Naive thymus-derived CD4-positive, alpha-beta T cell (primary cell): Measurements from ENCODE around the gene IL26. TPM values are rescaled to one million over a fixed set of nuclear protein-coding genes. Genes with fewer than 3 reads are reported as not detected.
A peak's percentile ranks its signal among the peaks of the same experiment; 100 is the strongest.

Experiments used
- ATAC-seq: fragments of 150-1000 bp; cut with Tn5 transposase; 2 replicates; pipeline ENCODE4 v1.10.0; 2021; ENCODE audit warnings: mild to moderate bottlenecking, moderate library complexity
- CTCF ChIA-PET: fragments of 350-600 bp; sonication (Branson Sonifier 250); formaldehyde crosslinking; loops from one replicate; lab custom pipeline; 2021; ENCODE audit warnings: antibody characterized with exemption; lab: Charles Lee
- POLR2A ChIA-PET: fragments of 350-600 bp; sonication (Branson Sonifier 250); formaldehyde crosslinking; loops from one replicate; lab custom pipeline; 2021; ENCODE audit warnings: antibody characterized with exemption, inconsistent platforms; lab: Charles Lee
- DNase-seq, 9 donors: peaks; one replicate each; pipeline versions ENCODE4 v3.0.0 to v3.0.0-alpha.2; 2020 to 2022; ENCODE audit warnings: mixed read lengths in 1 of 9
- H3K27ac ChIP-seq: one replicate; pipeline ENCODE4 v1.7.0; 2013; ENCODE audit warnings: mild to moderate bottlenecking, low read depth, low read length, moderate library complexity
- H3K27me3 ChIP-seq, 2 donors: one replicate each; pipeline ENCODE4 v1.7.0; 2013; ENCODE audit warnings: low read length in 2 of 2, mild to moderate bottlenecking in 2 of 2, moderate library complexity in 2 of 2; ENCODE audit not compliant: control insufficient read depth in 2 of 2, insufficient read depth in 2 of 2
- H3K36me3 ChIP-seq, 3 experiments: 1 replicate in 2 of 3; 2 replicates in 1 of 3; pipeline ENCODE4 v1.7.0; 2013; ENCODE audit warnings: low read length in 3 of 3, mild to moderate bottlenecking in 3 of 3, moderate library complexity in 1 of 3; ENCODE audit not compliant: insufficient read depth in 3 of 3, control insufficient read depth in 2 of 3
- H3K4me1 ChIP-seq, 2 donors: one replicate each; pipeline ENCODE4 v1.7.0; 2013; ENCODE audit warnings: low read length in 2 of 2, mild to moderate bottlenecking in 2 of 2, moderate library complexity in 1 of 2; ENCODE audit not compliant: control insufficient read depth in 2 of 2, insufficient read depth in 2 of 2
- H3K4me3 ChIP-seq: 2 replicates; pipeline ENCODE4 v1.7.0; 2013; ENCODE audit warnings: mild to moderate bottlenecking, low read length
- H3K9me3 ChIP-seq, 3 experiments: 1 replicate in 2 of 3; 2 replicates in 1 of 3; pipeline ENCODE4 v1.7.0; 2013; ENCODE audit warnings: low read length in 3 of 3; ENCODE audit not compliant: control insufficient read depth in 2 of 3
- H3K27ac Mint-ChIP-seq, 9 donors: one replicate each; pipeline ENCODE4 v1.8.0; 2020 to 2022; ENCODE audit warnings: mixed read lengths in 9 of 9, mild to moderate bottlenecking in 8 of 9, moderate library complexity in 5 of 9, inconsistent platforms in 2 of 9
- H3K27me3 Mint-ChIP-seq, 5 donors: one replicate each; pipeline ENCODE4 v1.8.0; 2021 to 2022; ENCODE audit warnings: mixed read lengths in 5 of 5, mild to moderate bottlenecking in 1 of 5
- H3K36me3 Mint-ChIP-seq, 5 donors: one replicate each; pipeline ENCODE4 v1.8.0; 2020 to 2022; ENCODE audit warnings: mixed read lengths in 5 of 5, mild to moderate bottlenecking in 3 of 5, inconsistent platforms in 1 of 5
- H3K4me1 Mint-ChIP-seq, 7 donors: one replicate each; pipeline ENCODE4 v1.8.0; 2020 to 2022; ENCODE audit warnings: mixed read lengths in 7 of 7, mild to moderate bottlenecking in 3 of 7, inconsistent platforms in 1 of 7
- H3K4me3 Mint-ChIP-seq, 10 donors: one replicate each; pipeline ENCODE4 v1.8.0; 2020 to 2022; ENCODE audit warnings: mild to moderate bottlenecking in 10 of 10, mixed read lengths in 10 of 10, moderate library complexity in 6 of 10, inconsistent platforms in 2 of 10
- H3K9me3 Mint-ChIP-seq, 11 donors: one replicate each; pipeline ENCODE4 v1.8.0; 2020 to 2022; ENCODE audit warnings: mixed read lengths in 11 of 11, mild to moderate bottlenecking in 4 of 11, inconsistent platforms in 1 of 11, moderate library complexity in 1 of 11
- intact Hi-C, 2 donors: fragments of 100-400 bp; cut with micrococcal nuclease; formaldehyde crosslinking; loops; one replicate each; pipeline ENCODE4 v1.15.1; 2023
- polyA plus RNA-seq, 2 donors: library from polyadenylated mRNA; unstranded; fragments of 300-500 nt; fragmentation: Illumina TruSeq; gene quantifications; one replicate each; pipeline ENCODE4 v1.2.3, GENCODE V29; 2021
- total RNA-seq, 6 experiments: library from RNA in 5 of 6; stranded (reverse) in 5 of 6; gene quantifications; 1 replicate in 5 of 6; 2 replicates in 1 of 6; pipeline ENCODE4 v1.2.3 and lab custom pipeline; 2021 to 2026

Gene IL26
- total RNA-seq (1 to 10 TPM in 1 of 5 experiments, not detected in 4; 4.5 TPM), polyA plus RNA-seq (not detected), total RNA-seq (lab: John Stamatoyannopoulos, UW) (not detected)

DNA sequence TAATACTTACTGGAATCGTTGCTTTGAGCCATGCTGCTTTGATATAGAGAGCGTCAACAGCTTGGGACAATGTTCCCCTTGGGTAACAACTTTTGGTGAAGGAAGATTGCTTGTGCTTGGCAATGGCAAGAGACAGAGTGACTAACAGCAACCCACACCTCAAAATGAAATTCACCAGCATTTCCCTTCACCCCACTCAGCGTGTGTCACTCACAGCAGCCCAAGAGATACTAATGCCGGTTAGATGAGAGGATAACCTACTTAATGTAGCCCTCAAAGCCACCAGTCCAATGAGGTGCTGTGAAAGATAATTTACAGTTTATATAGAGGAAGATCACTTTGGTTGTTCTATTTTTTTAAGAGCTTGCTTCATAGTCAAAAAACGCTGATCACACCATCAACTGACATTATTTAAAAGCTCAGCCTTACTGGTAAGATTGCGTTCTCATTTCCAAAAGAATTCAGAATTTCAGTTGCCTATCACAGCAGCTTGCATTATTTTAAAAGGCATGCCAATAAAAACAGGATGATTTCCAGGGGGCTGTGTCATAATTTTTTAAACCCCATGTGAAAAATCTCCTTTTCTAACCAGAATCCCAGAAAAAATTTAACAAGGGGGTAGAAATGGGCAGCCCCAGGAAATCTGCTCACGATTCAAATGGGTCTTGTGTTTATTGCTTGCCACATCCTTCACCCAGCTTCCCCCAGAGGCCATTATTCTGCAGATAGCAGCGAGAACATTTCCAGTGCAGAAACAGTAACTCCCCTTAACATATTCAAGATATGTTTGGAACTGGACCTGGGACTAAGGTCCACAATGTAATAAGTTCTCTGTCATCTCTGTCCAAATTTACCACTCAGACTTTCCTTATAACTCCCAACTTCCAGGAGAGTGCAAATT is at the start of gene IL26:
Gene IL26, minus strand, starts transcription at position 235 of the 901 bp plus-strand sequence. Its CDS starts 54 bp downstream, at position 181.
- ChIA-PET POLR2A (interaction anchor here (0.6 kb wide), 1 partner anchor 571 kb away, joined by 3 read pairs; no protein-coding TSS in a partner anchor), CTCF (interaction anchor here (0.6 to 4.3 kb wide), 2 partner anchors 86 to 90 kb away, joined by 3 to 67 read pairs; no protein-coding TSS in a partner anchor)
- H3K4me1 ChIP-seq, result no peaks in the 10 kb centered on the region
- H3K4me3 ChIP-seq, result no peak within 1 kb of the TSS
- intact Hi-C loops, result no loop called here
- DNase-seq (no peak), ATAC-seq (no peak)
- Mint-ChIP-seq H3K4me3 (no peak within 1 kb of the TSS), H3K4me1 (peaks cover 6 to 39% (median 6%) of the 10 kb centered on the region in 7 donors), H3K27me3 (peaks cover 0 to 5% (median 0%) of the 10 kb centered on the region in 5 donors), H3K36me3 (peaks cover 0 to 4% (median 0%) of the 10 kb centered on the region in 5 donors), H3K27ac (peak within 1 kb of the TSS in 1 of 9 donors; percentile 11), H3K9me3 (no peaks in the 10 kb centered on the region)
- H3K27ac ChIP-seq, result no peak within 1 kb of the TSS
- H3K36me3 ChIP-seq, result no peaks in the 10 kb centered on the region
- H3K9me3 ChIP-seq, result no peaks in the 10 kb centered on the region
- no peaks in the 10 kb centered on the region for H3K27me3 ChIP-seq

GRCh38 chr12:68272732-68273131 is 47.1 kb upstream of the IL26 start:
- H3K27me3 Mint-ChIP-seq, result peaks cover 0 to 2% (median 0%) of the 10 kb centered on the region in 5 donors
- Histone ChIP-seq H3K9me3 (no peaks in the 10 kb centered on the region), H3K27ac (no peak overlapping the region), H3K4me1 (no peaks in the 10 kb centered on the region), H3K36me3 (no peaks in the 10 kb centered on the region), H3K4me3 (no peak overlapping the region), H3K27me3 (no peaks in the 10 kb centered on the region)
- DNase-seq, result no peak
- no peak overlapping the region for H3K4me3 Mint-ChIP-seq
- peaks cover 0 to 41% (median 0%) of the 10 kb centered on the region in 7 donors for H3K4me1 Mint-ChIP-seq
- ATAC-seq, result no peak
- peaks cover 0 to 15% (median 0%) of the 10 kb centered on the region in 5 donors for H3K36me3 Mint-ChIP-seq
- ChIA-PET POLR2A (interaction anchor here (1.1 kb wide), 1 partner anchor 11 kb away, joined by 3 read pairs; no protein-coding TSS in a partner anchor), CTCF (no interaction called here)
- intact Hi-C loops, result no loop called here
- no peak overlapping the region for H3K27ac Mint-ChIP-seq
- peaks cover 0 to 2% (median 0%) of the 10 kb centered on the region in 11 donors for H3K9me3 Mint-ChIP-seq

GRCh38 chr12:68271346-68271745 is 45.7 kb upstream of the IL26 start:
- H3K9me3 Mint-ChIP-seq, result peaks cover 0 to 2% (median 0%) of the 10 kb centered on the region in 11 donors
- H3K4me3 ChIP-seq, result no peak overlapping the region
- H3K27me3 Mint-ChIP-seq, result peaks cover 0 to 2% (median 0%) of the 10 kb centered on the region in 5 donors
- intact Hi-C loops, result no loop called here
- H3K36me3 ChIP-seq, result no peaks in the 10 kb centered on the region
- H3K4me1 ChIP-seq, result no peaks in the 10 kb centered on the region
- no peak overlapping the region for H3K4me3 Mint-ChIP-seq
- peaks cover 0 to 18% (median 0%) of the 10 kb centered on the region in 5 donors for H3K36me3 Mint-ChIP-seq
- H3K9me3 ChIP-seq, result no peaks in the 10 kb centered on the region
- DNase-seq (no peak), ATAC-seq (no peak)
- no peak overlapping the region for H3K27ac Mint-ChIP-seq
- H3K4me1 Mint-ChIP-seq, result peaks cover 0 to 42% (median 0%) of the 10 kb centered on the region in 7 donors
- ChIA-PET CTCF (no interaction called here), POLR2A (interaction anchor here (1.1 kb wide), 1 partner anchor 10 kb away, joined by 3 read pairs; no protein-coding TSS in a partner anchor)
- H3K27me3 ChIP-seq, result no peaks in the 10 kb centered on the region
- no peak overlapping the region for H3K27ac ChIP-seq

- H3K27me3 ChIP-seq, result no peaks in the 10 kb centered on the region
- no peak overlapping the region for H3K4me3 ChIP-seq
- H3K4me1 ChIP-seq, result no peaks in the 10 kb centered on the region
- ATAC-seq, result no peak
- no peak for DNase-seq
- no peaks in the 10 kb centered on the region for H3K36me3 ChIP-seq
- Mint-ChIP-seq H3K36me3 (peaks cover 0 to 21% (median 0%) of the 10 kb centered on the region in 5 donors), H3K27me3 (peaks cover 0 to 5% (median 2%) of the 10 kb centered on the region in 5 donors), H3K27ac (peak overlapping the region in 1 of 9 donors; percentile 53), H3K9me3 (peaks cover 0 to 4% (median 0%) of the 10 kb centered on the region in 11 donors), H3K4me3 (no peak overlapping the region), H3K4me1 (peaks cover 0 to 42% (median 0%) of the 10 kb centered on the region in 7 donors)
- CTCF ChIA-PET, result no interaction called here
- H3K9me3 ChIP-seq, result no peaks in the 10 kb centered on the region
- H3K27ac ChIP-seq, result no peak overlapping the region
- intact Hi-C loops, result no loop called here
- POLR2A ChIA-PET, result no interaction called here
These were observed 44.7 kb upstream of the IL26 start for GRCh38 chr12:68270358-68270757.

GRCh38 chr12:68269779-68270178 is 44.2 kb upstream of the IL26 start:
- Mint-ChIP-seq H3K36me3 (peaks cover 0 to 19% (median 0%) of the 10 kb centered on the region in 5 donors), H3K27me3 (peaks cover 0 to 6% (median 4%) of the 10 kb centered on the region in 5 donors), H3K4me1 (peaks cover 0 to 45% (median 0%) of the 10 kb centered on the region in 7 donors), H3K27ac (peak overlapping the region in 2 of 9 donors; percentile 47 to 53), H3K9me3 (peaks cover 0 to 2% (median 0%) of the 10 kb centered on the region in 11 donors), H3K4me3 (no peak overlapping the region)
- H3K4me3 ChIP-seq, result no peak overlapping the region
- no peaks in the 10 kb centered on the region for H3K4me1 ChIP-seq
- ChIA-PET POLR2A (no interaction called here), CTCF (interaction anchor here (0.7 kb wide), 1 partner anchor 800 kb away, joined by 4 read pairs; no protein-coding TSS in a partner anchor)
- H3K9me3 ChIP-seq, result no peaks in the 10 kb centered on the region
- DNase-seq, result no peak
- H3K27ac ChIP-seq, result no peak overlapping the region
- ATAC-seq, result no peak
- H3K27me3 ChIP-seq, result no peaks in the 10 kb centered on the region
- intact Hi-C loops, result loop anchor here in 1 of 2 donors (2.0 kb wide), 1 partner anchor 29 kb away; no protein-coding TSS in a partner anchor
- no peaks in the 10 kb centered on the region for H3K36me3 ChIP-seq

GRCh38 chr12:68268967-68269366 is 43.4 kb upstream of the IL26 start:
- intact Hi-C loops, result loop anchor here in 1 of 2 donors (1.0 to 2.0 kb wide), 2 partner anchors 8 to 28 kb away; no protein-coding TSS in a partner anchor
- peaks cover 0 to 25% (median 0%) of the 10 kb centered on the region in 5 donors for H3K36me3 Mint-ChIP-seq
- Histone ChIP-seq H3K9me3 (no peaks in the 10 kb centered on the region), H3K4me3 (no peak overlapping the region), H3K4me1 (no peaks in the 10 kb centered on the region), H3K27ac (no peak overlapping the region), H3K36me3 (no peaks in the 10 kb centered on the region), H3K27me3 (no peaks in the 10 kb centered on the region)
- no peak overlapping the region for H3K4me3 Mint-ChIP-seq
- ATAC-seq (no peak), DNase-seq (no peak)
- peak overlapping the region in 1 of 9 donors; percentile 53 for H3K27ac Mint-ChIP-seq
- ChIA-PET POLR2A (no interaction called here), CTCF (interaction anchor here (0.7 kb wide), 1 partner anchor 801 kb away, joined by 4 read pairs; no protein-coding TSS in a partner anchor)
- peaks cover 0 to 6% (median 5%) of the 10 kb centered on the region in 5 donors for H3K27me3 Mint-ChIP-seq
- H3K9me3 Mint-ChIP-seq, result peaks cover 0 to 2% (median 0%) of the 10 kb centered on the region in 11 donors
- H3K4me1 Mint-ChIP-seq, result peaks cover 0 to 49% (median 0%) of the 10 kb centered on the region in 7 donors
